OCI-LY7 (cell line): Measurements from ENCODE around the gene ARID5A.

Experiments used
- EZH2phosphoT487 ChIP-seq: fragments of 200-600 bp; sonication (generic); IDR thresholded peaks from 2 replicates; pipeline ENCODE4 v1.6.1; 2018; ENCODE audit warnings: low read depth, borderline replicate concordance, mild to moderate bottlenecking, mixed run types, antibody characterized with exemption, low read length, moderate library complexity, mixed read lengths
- TF ChIP-seq, protein P1 (sequence below): fragments of 200-600 bp; sonication (generic); conservative IDR thresholded peaks from 2 replicates; pipeline ENCODE4 v1.5.1; 2014; ENCODE audit warnings: mild to moderate bottlenecking, antibody characterized with exemption, low read length, moderate library complexity, mixed read lengths

DNA sequence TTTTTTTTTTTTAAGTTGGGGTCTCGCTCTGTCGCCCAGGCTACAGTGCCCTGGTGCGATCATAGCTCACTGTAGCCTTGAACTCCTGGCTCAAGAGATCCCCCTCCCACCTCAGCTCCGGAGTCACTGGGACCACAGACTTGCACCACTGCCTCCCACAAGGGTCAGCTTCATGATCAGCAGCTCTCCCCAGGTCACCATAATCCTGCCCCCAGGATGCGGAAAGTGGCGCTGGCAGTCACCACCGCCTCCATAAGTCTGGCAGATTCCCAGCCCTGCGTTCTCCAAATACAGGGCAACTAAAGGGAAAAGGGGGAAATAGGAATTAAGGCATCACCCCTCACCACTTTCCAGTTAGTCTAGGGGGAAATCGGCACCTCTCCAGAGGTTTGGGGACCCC, 5.2 kb upstream of the ARID5A start:
- TF ChIP-seq, protein P1, sequence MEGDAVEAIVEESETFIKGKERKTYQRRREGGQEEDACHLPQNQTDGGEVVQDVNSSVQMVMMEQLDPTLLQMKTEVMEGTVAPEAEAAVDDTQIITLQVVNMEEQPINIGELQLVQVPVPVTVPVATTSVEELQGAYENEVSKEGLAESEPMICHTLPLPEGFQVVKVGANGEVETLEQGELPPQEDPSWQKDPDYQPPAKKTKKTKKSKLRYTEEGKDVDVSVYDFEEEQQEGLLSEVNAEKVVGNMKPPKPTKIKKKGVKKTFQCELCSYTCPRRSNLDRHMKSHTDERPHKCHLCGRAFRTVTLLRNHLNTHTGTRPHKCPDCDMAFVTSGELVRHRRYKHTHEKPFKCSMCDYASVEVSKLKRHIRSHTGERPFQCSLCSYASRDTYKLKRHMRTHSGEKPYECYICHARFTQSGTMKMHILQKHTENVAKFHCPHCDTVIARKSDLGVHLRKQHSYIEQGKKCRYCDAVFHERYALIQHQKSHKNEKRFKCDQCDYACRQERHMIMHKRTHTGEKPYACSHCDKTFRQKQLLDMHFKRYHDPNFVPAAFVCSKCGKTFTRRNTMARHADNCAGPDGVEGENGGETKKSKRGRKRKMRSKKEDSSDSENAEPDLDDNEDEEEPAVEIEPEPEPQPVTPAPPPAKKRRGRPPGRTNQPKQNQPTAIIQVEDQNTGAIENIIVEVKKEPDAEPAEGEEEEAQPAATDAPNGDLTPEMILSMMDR, result no peak
- TF ChIP-seq EZH2phosphoT487, result no peak
